ENCODE data around the gene TMEM51.

TMEM51 gene

DNA sequence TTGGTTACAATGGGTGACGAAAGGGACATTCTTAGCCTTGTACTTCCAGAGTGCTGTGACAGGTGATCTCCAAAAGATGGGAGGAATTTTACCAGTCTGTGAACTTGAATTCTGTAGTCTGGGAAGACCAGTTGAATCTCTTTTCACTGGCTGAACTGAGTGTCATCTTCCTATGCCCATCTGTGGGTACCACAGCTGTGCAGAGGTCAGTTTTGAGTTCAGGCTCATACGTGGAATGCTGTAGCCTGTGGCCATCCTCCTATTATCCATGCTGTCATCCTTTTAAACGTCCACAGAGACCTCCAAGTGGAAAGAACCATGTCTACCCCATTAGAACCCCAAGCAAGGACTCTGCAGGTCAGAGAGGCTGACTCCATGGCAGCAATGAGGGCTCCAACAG, 32.1 kb downstream of the TMEM51 start:
- Histone ChIP-seq H3K4me3 (ENCODE audit: low read depth, low read length) (no peak overlapping the region), H3K36me3 (ENCODE audit: control insufficient read depth, insufficient read depth, low read length) (no peaks in the 10 kb centered on the region), H3K27me3 (ENCODE audit: control insufficient read depth, insufficient read depth, low read length) (no peaks in the 10 kb centered on the region), H3K9ac (ENCODE audit: low read depth, low read length) (no peak overlapping the region), H3K4me1 (ENCODE audit: control insufficient read depth, insufficient read depth, low read length) (peaks cover 20% of the 10 kb centered on the region), H3K9me3 (ENCODE audit: control insufficient read depth, insufficient read depth, low read length) (no peaks in the 10 kb centered on the region)

- H3K4me1 ChIP-seq (ENCODE audit: control insufficient read depth, insufficient read depth, low read length), result peaks cover 20% of the 10 kb centered on the region
- H3K9me3 ChIP-seq (ENCODE audit: control insufficient read depth, insufficient read depth, low read length), result no peaks in the 10 kb centered on the region
- H3K9ac ChIP-seq (ENCODE audit: low read depth, low read length), result no peak overlapping the region
- no peak overlapping the region for H3K4me3 ChIP-seq (ENCODE audit: low read depth, low read length)
- H3K27me3 ChIP-seq (ENCODE audit: control insufficient read depth, insufficient read depth, low read length), result no peaks in the 10 kb centered on the region
- no peaks in the 10 kb centered on the region for H3K36me3 ChIP-seq (ENCODE audit: control insufficient read depth, insufficient read depth, low read length)
Measured at GRCh38 chr1:15186073-15186845, 32.7 kb downstream of the TMEM51 start.

- Histone ChIP-seq H3K9ac (ENCODE audit: low read depth, low read length) (no peak overlapping the region), H3K27me3 (ENCODE audit: control insufficient read depth, insufficient read depth, low read length) (no peaks in the 10 kb centered on the region), H3K36me3 (ENCODE audit: control insufficient read depth, insufficient read depth, low read length) (no peaks in the 10 kb centered on the region), H3K4me3 (ENCODE audit: low read depth, low read length) (no peak overlapping the region), H3K9me3 (ENCODE audit: control insufficient read depth, insufficient read depth, low read length) (no peaks in the 10 kb centered on the region), H3K4me1 (ENCODE audit: control insufficient read depth, insufficient read depth, low read length) (peaks cover 20% of the 10 kb centered on the region)
Measured at GRCh38 chr1:15186846-15187151, 33.3 kb downstream of the TMEM51 start.

DNA sequence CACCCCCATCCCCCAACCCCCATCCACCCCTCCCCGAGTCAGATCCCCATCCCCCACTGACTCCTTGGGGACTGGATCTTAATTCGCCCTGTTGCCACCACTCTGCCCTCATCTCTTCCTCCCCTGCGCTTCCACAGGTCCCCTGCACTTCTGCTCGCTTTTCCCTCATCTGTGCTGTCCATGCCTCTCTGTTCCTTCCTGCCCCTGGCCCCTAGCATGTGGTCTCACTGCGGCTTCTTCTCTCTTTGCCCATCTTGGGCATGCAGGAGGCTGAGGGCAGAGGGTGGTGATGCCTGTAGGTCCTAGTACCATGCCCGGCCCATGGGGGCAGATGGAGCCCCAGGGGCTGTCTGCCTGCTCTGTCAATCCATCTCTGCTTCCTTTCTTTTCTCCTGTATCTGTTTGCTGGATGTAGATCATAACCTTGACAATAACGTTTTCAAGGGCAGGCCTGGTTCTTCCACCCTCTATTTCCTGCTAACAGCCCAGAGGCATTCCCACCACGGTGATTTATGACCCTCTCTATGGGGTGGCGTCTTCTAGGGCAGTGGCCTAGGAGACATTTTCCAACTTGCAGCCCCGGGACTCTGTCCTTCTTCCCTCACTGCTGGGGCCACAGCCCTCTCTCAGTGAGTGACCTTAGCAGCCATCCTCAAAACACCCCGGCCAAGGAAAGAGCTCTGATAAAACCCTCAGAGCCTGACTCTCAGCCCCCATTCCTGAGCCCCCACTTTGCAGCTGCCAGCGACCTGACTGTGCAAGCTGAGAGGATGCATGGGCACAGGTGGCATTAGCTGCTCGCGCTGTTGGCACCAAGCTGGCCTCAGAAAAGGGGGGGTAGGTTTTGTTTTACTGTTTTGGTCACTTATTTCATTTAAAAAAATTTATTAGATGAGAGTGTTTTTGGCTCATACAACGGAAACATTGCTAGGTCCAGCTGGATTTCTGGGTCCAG, 33.9 kb downstream of the TMEM51 start:
- no peak overlapping the region for H3K4me3 ChIP-seq (ENCODE audit: low read depth, low read length)
- no peaks in the 10 kb centered on the region for H3K27me3 ChIP-seq (ENCODE audit: control insufficient read depth, insufficient read depth, low read length)
- H3K4me1 ChIP-seq (ENCODE audit: control insufficient read depth, insufficient read depth, low read length), result peaks cover 20% of the 10 kb centered on the region
- H3K36me3 ChIP-seq (ENCODE audit: control insufficient read depth, insufficient read depth, low read length), result no peaks in the 10 kb centered on the region
- no peaks in the 10 kb centered on the region for H3K9me3 ChIP-seq (ENCODE audit: control insufficient read depth, insufficient read depth, low read length)
- H3K9ac ChIP-seq (ENCODE audit: low read depth, low read length), result no peak overlapping the region

- Histone ChIP-seq H3K9me3 (ENCODE audit: control insufficient read depth, insufficient read depth, low read length) (no peaks in the 10 kb centered on the region), H3K4me1 (ENCODE audit: control insufficient read depth, insufficient read depth, low read length) (peaks cover 20% of the 10 kb centered on the region), H3K27me3 (ENCODE audit: control insufficient read depth, insufficient read depth, low read length) (no peaks in the 10 kb centered on the region), H3K4me3 (ENCODE audit: low read depth, low read length) (no peak overlapping the region), H3K9ac (ENCODE audit: low read depth, low read length) (no peak overlapping the region), H3K36me3 (ENCODE audit: control insufficient read depth, insufficient read depth, low read length) (no peaks in the 10 kb centered on the region)
Measured at GRCh38 chr1:15188130-15188524, 34.6 kb downstream of the TMEM51 start.

DNA sequence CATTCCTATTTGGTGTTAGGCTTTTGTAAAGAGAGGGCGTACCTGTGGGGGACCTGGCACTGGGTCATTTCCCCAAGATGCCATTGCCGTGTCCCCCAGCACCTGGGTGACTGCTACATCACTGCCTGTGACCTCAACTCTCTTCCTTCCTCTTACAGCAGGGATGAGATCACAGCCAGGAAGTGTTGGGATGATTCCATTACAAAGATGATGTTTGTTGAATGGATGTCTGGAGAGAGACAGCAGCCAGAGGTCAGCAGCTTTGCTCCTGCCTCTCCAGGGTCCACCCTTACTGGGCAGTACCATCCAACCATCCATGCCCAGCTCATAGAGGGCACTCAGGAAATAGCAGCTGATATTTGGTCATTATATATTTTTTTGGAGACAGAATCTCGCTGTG, 35.1 kb downstream of the TMEM51 start:
- peaks cover 20% of the 10 kb centered on the region for H3K4me1 ChIP-seq (ENCODE audit: control insufficient read depth, insufficient read depth, low read length)
- no peak overlapping the region for H3K9ac ChIP-seq (ENCODE audit: low read depth, low read length)
- no peak overlapping the region for H3K4me3 ChIP-seq (ENCODE audit: low read depth, low read length)
- no peaks in the 10 kb centered on the region for H3K27me3 ChIP-seq (ENCODE audit: control insufficient read depth, insufficient read depth, low read length)
- H3K36me3 ChIP-seq (ENCODE audit: control insufficient read depth, insufficient read depth, low read length), result no peaks in the 10 kb centered on the region
- no peaks in the 10 kb centered on the region for H3K9me3 ChIP-seq (ENCODE audit: control insufficient read depth, insufficient read depth, low read length)

DNA sequence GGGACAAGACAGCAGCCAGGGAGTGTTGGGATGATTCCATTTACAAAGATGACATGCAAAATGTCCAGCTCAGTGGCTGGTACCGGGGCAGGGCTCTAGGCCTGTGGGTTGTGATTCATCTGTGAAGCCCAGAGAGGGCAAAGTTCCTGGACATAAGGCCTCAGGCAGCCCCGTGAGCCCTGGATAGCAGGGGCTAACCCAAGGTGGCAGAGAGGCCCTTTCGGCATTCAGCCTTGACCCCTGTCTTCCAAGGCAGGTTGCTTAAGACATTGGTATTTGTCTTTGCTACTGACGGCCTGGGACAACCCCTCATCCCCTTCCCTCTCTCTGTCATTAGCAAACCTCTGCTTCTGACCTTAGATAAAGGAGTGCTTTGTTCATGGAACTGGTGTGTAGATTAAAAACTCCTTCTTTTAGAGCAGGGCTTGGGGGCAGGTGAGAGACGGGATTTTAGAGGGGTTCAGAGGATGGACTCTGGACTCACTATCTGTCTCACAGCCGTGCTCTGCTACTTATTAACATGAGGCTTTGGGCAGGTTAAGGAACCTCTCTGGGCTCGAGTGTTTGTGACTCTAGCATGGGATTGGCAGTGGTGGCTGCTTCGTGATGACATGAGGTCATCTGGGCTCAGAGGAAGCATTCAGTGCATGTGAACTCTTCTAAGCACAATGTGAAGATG, 36.3 kb downstream of the TMEM51 start:
- no peak overlapping the region for H3K9ac ChIP-seq (ENCODE audit: low read depth, low read length)
- no peak overlapping the region for H3K4me3 ChIP-seq (ENCODE audit: low read depth, low read length)
- no peaks in the 10 kb centered on the region for H3K9me3 ChIP-seq (ENCODE audit: control insufficient read depth, insufficient read depth, low read length)
- H3K36me3 ChIP-seq (ENCODE audit: control insufficient read depth, insufficient read depth, low read length), result no peaks in the 10 kb centered on the region
- peaks cover 20% of the 10 kb centered on the region for H3K4me1 ChIP-seq (ENCODE audit: control insufficient read depth, insufficient read depth, low read length)
- H3K27me3 ChIP-seq (ENCODE audit: control insufficient read depth, insufficient read depth, low read length), result no peaks in the 10 kb centered on the region

GRCh38 chr1:15191267-15191666, 37.7 kb downstream of the TMEM51 start:
- no peaks in the 10 kb centered on the region for H3K9me3 ChIP-seq (ENCODE audit: control insufficient read depth, insufficient read depth, low read length)
- peaks cover 22% of the 10 kb centered on the region for H3K4me1 ChIP-seq (ENCODE audit: control insufficient read depth, insufficient read depth, low read length)
- H3K4me3 ChIP-seq (ENCODE audit: low read depth, low read length), result no peak overlapping the region
- H3K27me3 ChIP-seq (ENCODE audit: control insufficient read depth, insufficient read depth, low read length), result no peaks in the 10 kb centered on the region
- no peaks in the 10 kb centered on the region for H3K36me3 ChIP-seq (ENCODE audit: control insufficient read depth, insufficient read depth, low read length)
- no peak overlapping the region for H3K9ac ChIP-seq (ENCODE audit: low read depth, low read length)

DNA sequence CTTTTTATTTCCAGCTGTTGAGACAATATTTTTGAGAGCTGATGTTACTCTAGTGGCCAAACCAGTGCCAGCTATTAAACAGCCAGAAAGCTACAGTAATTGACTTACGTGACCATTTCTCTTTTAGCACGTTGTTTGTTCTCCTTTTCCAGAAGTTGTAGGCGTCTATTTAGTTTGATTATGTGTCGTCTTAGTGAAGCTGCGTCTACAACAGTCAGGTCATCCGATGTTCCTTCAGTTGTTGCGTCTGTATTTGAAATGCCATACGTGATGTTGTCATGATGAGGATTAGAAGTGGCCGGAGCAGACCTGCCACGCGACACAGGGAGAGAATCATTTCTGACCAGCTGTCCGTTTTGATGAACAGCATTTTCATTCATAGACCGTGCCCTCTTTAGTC, 38.2 kb downstream of the TMEM51 start:
- H3K36me3 ChIP-seq (ENCODE audit: control insufficient read depth, insufficient read depth, low read length), result no peaks in the 10 kb centered on the region
- no peak overlapping the region for H3K4me3 ChIP-seq (ENCODE audit: low read depth, low read length)
- H3K9ac ChIP-seq (ENCODE audit: low read depth, low read length), result no peak overlapping the region
- peaks cover 19% of the 10 kb centered on the region for H3K4me1 ChIP-seq (ENCODE audit: control insufficient read depth, insufficient read depth, low read length)
- H3K27me3 ChIP-seq (ENCODE audit: control insufficient read depth, insufficient read depth, low read length), result no peaks in the 10 kb centered on the region
- no peaks in the 10 kb centered on the region for H3K9me3 ChIP-seq (ENCODE audit: control insufficient read depth, insufficient read depth, low read length)

DNA sequence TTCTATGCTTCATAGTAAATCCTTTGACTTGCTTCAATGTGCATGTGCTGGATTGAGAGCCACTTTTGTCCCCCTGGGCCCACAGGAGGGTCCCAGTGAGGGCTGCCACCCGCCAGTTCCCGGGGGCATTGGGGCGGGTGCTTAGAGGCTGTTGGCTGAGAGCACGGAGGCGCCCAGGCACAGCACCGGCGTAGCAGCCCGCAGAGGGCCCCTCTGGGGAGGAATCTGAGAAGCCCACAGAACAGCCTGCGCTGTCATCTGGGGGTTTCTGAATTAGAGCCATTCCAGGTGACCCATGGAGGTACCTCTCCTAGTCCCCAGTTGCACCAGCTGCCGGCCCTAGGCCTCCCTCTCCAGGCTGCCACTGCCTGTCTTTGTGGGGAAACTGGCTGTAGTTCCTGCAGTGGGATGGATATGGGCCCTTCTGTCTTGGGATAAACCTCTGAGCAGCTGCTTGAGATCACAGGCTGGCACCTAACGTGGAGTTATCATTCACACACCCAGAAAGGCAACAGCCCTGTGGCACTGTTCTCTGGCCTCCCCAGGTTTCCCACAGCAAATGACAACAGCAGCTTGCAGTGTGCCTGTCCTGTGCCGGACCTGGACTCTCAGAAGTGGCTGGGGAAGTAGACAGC, 39.5 kb downstream of the TMEM51 start:
- no peak overlapping the region for H3K9ac ChIP-seq (ENCODE audit: low read depth, low read length)
- no peak overlapping the region for H3K4me3 ChIP-seq (ENCODE audit: low read depth, low read length)
- no peaks in the 10 kb centered on the region for H3K27me3 ChIP-seq (ENCODE audit: control insufficient read depth, insufficient read depth, low read length)
- no peaks in the 10 kb centered on the region for H3K9me3 ChIP-seq (ENCODE audit: control insufficient read depth, insufficient read depth, low read length)
- peaks cover 1% of the 10 kb centered on the region for H3K36me3 ChIP-seq (ENCODE audit: control insufficient read depth, insufficient read depth, low read length)
- peaks cover 13% of the 10 kb centered on the region for H3K4me1 ChIP-seq (ENCODE audit: control insufficient read depth, insufficient read depth, low read length)

- Histone ChIP-seq H3K4me1 (ENCODE audit: control insufficient read depth, insufficient read depth, low read length) (peaks cover 8% of the 10 kb centered on the region), H3K27me3 (ENCODE audit: control insufficient read depth, insufficient read depth, low read length) (no peaks in the 10 kb centered on the region), H3K9me3 (ENCODE audit: control insufficient read depth, insufficient read depth, low read length) (no peaks in the 10 kb centered on the region), H3K36me3 (ENCODE audit: control insufficient read depth, insufficient read depth, low read length) (peaks cover 3% of the 10 kb centered on the region), H3K4me3 (ENCODE audit: low read depth, low read length) (no peak overlapping the region), H3K9ac (ENCODE audit: low read depth, low read length) (no peak overlapping the region)
Measured at GRCh38 chr1:15195420-15196052, 42.0 kb downstream of the TMEM51 start.

All from iPS-15b (cell line).